H9 (cell line): Measurements from ENCODE around the gene TENM3. TPM values are rescaled to one million over a fixed set of nuclear protein-coding genes. Genes with fewer than 3 reads are reported as not detected.

Experiments
- DNase-seq: peaks from one replicate; pipeline ENCODE4 v3.0.0-alpha.2; 2017
- H2AFZ ChIP-seq: one replicate; pipeline ENCODE4 v1.6.1; 2013; ENCODE audit warnings: mild to moderate bottlenecking, low read length, control low read depth, moderate library complexity
- H2AK5ac ChIP-seq: 2 replicates; pipeline ENCODE4 v1.6.1; 2013; ENCODE audit warnings: low read length, control low read depth, mixed read lengths; ENCODE audit not compliant: insufficient read length
- H2BK120ac ChIP-seq: one replicate; pipeline ENCODE4 v1.6.1; 2013; ENCODE audit warnings: low read depth, mild to moderate bottlenecking, low read length, control low read depth, inconsistent platforms; ENCODE audit not compliant: poor library complexity, severe bottlenecking
- H2BK12ac ChIP-seq: 2 replicates; pipeline ENCODE4 v1.6.1; 2013; ENCODE audit warnings: low read length, control low read depth, mixed read lengths, low read depth; ENCODE audit not compliant: insufficient read length
- H2BK15ac ChIP-seq: 2 replicates; pipeline ENCODE4 v1.6.1; 2013; ENCODE audit warnings: low read depth, low read length, control low read depth
- H2BK20ac ChIP-seq: one replicate; pipeline ENCODE4 v1.6.1; 2013; ENCODE audit warnings: low read depth, mild to moderate bottlenecking, low read length, control low read depth, inconsistent platforms; ENCODE audit not compliant: poor library complexity, severe bottlenecking
- H2BK5ac ChIP-seq: 2 replicates; pipeline ENCODE4 v1.6.1; 2013; ENCODE audit warnings: low read length, control low read depth, mixed read lengths; ENCODE audit not compliant: insufficient read length
- H3K14ac ChIP-seq: 2 replicates; pipeline ENCODE4 v1.6.1; 2013; ENCODE audit warnings: low read length, control low read depth; ENCODE audit not compliant: insufficient read depth
- H3K18ac ChIP-seq: 2 replicates; pipeline ENCODE4 v1.6.1; 2013; ENCODE audit warnings: low read depth, mild to moderate bottlenecking, mixed read lengths, low read length, control low read depth; ENCODE audit not compliant: insufficient read length
- H3K23ac ChIP-seq: 2 replicates; pipeline ENCODE4 v1.6.1; 2013; ENCODE audit warnings: low read length, control low read depth, mixed read lengths, low read depth; ENCODE audit not compliant: insufficient read length
- H3K23me2 ChIP-seq: 2 replicates; pipeline ENCODE4 v1.6.1; 2013; ENCODE audit warnings: low read depth, mild to moderate bottlenecking, mixed read lengths, low read length, control low read depth; ENCODE audit not compliant: insufficient read length, poor library complexity, severe bottlenecking
- H3K27ac ChIP-seq: 2 replicates; pipeline ENCODE4 v1.5.1; 2013; ENCODE audit warnings: low read length, control low read depth, mixed read lengths, low read depth; ENCODE audit not compliant: insufficient read length
- H3K27me3 ChIP-seq: 2 replicates; pipeline ENCODE4 v1.6.1; 2013; ENCODE audit warnings: low read length, control low read depth, inconsistent platforms; ENCODE audit not compliant: insufficient read depth
- H3K4ac ChIP-seq: 2 replicates; pipeline ENCODE4 v1.6.1; 2013; ENCODE audit warnings: low read depth, mild to moderate bottlenecking, control low read depth, inconsistent platforms, low read length, moderate library complexity
- H3K4me1 ChIP-seq: 2 replicates; pipeline ENCODE4 v1.6.1; 2013; ENCODE audit warnings: low read length, control low read depth, inconsistent platforms; ENCODE audit not compliant: insufficient read depth
- H3K4me2 ChIP-seq: 2 replicates; pipeline ENCODE4 v1.6.1; 2013; ENCODE audit warnings: low read length, control low read depth, mixed read lengths; ENCODE audit not compliant: insufficient read length, insufficient read depth
- H3K56ac ChIP-seq: 2 replicates; pipeline ENCODE4 v1.6.1; 2013; ENCODE audit warnings: low read depth, mild to moderate bottlenecking, mixed read lengths, low read length, control low read depth; ENCODE audit not compliant: insufficient read length
- H3K79me1 ChIP-seq: 2 replicates; pipeline ENCODE4 v1.6.1; 2013; ENCODE audit warnings: low read depth, mild to moderate bottlenecking, moderate library complexity, low read length, control low read depth, inconsistent platforms; ENCODE audit not compliant: insufficient read depth, poor library complexity, severe bottlenecking
- H3K79me2 ChIP-seq: 2 replicates; pipeline ENCODE4 v1.6.1; 2013; ENCODE audit warnings: low read length, control low read depth, inconsistent platforms; ENCODE audit not compliant: insufficient read depth
- H3K9ac ChIP-seq: 2 replicates; pipeline ENCODE4 v1.6.1; 2013; ENCODE audit warnings: low read length, control low read depth, mixed read lengths; ENCODE audit not compliant: insufficient read length; ENCODE audit errors: extremely low read depth
- H3K9me3 ChIP-seq: one replicate; pipeline ENCODE4 v1.6.1; 2013; ENCODE audit warnings: low read depth, low read length, inconsistent platforms; ENCODE audit not compliant: control insufficient read depth
- H3T11ph ChIP-seq: one replicate; pipeline ENCODE4 v1.6.1; 2013; ENCODE audit warnings: mild to moderate bottlenecking, low read length, control low read depth, inconsistent platforms
- H4K20me1 ChIP-seq: one replicate; pipeline ENCODE4 v1.6.1; 2013; ENCODE audit not compliant: control insufficient read depth, insufficient read length, insufficient read depth
- H4K5ac ChIP-seq: 2 replicates; pipeline ENCODE4 v1.6.1; 2013; ENCODE audit warnings: low read depth, mild to moderate bottlenecking, mixed read lengths, low read length, control low read depth; ENCODE audit not compliant: insufficient read length
- H4K8ac ChIP-seq: replicated peaks from 2 replicates; pipeline ENCODE4 v1.6.1; 2013; ENCODE audit warnings: low read length, control low read depth, mixed read lengths, low read depth; ENCODE audit not compliant: insufficient read length
- H4K91ac ChIP-seq: 2 replicates; pipeline ENCODE4 v1.6.1; 2013; ENCODE audit warnings: low read depth, mild to moderate bottlenecking, moderate library complexity, mixed read lengths, low read length, control low read depth; ENCODE audit not compliant: insufficient read length
- H3K27ac Mint-ChIP-seq, 3 experiments: 2 replicates in 2 of 3; 3 replicates in 1 of 3; pipeline ENCODE4 v1.8.0; 2020 to 2021; ENCODE audit warnings: mixed read lengths in 3 of 3, mild to moderate bottlenecking in 1 of 3, moderate library complexity in 1 of 3
- H3K27me3 Mint-ChIP-seq: 2 replicates; pipeline ENCODE4 v1.8.0; 2021; ENCODE audit warnings: low read depth, mild to moderate bottlenecking, moderate library complexity, mixed read lengths
- H3K36me3 Mint-ChIP-seq, 3 experiments: 2 replicates in 2 of 3; 3 replicates in 1 of 3; pipeline ENCODE4 v1.8.0; 2020 to 2021; ENCODE audit warnings: low read depth in 3 of 3, mixed read lengths in 3 of 3; ENCODE audit not compliant: insufficient read depth in 1 of 3
- H3K4me1 Mint-ChIP-seq, 2 experiments: 2 replicates each; pipeline ENCODE4 v1.8.0; 2020; ENCODE audit warnings: mixed read lengths in 2 of 2
- H3K4me3 Mint-ChIP-seq, 2 experiments: 2 replicates in 1 of 2; 3 replicates in 1 of 2; pipeline ENCODE4 v1.8.0; 2020 to 2021; ENCODE audit warnings: mild to moderate bottlenecking in 2 of 2, mixed read lengths in 2 of 2, moderate library complexity in 1 of 2
- H3K9me3 Mint-ChIP-seq, 2 experiments: 2 replicates in 1 of 2; 3 replicates in 1 of 2; pipeline ENCODE4 v1.8.0; 2020; ENCODE audit warnings: mild to moderate bottlenecking in 2 of 2, mixed read lengths in 2 of 2, moderate library complexity in 1 of 2
- CTCF ChIP-seq: fragments of 200-600 bp; sonication (generic); conservative IDR thresholded peaks from 3 replicates; pipeline ENCODE4 v1.8.0; 2021; ENCODE audit warnings: antibody characterized with exemption, mild to moderate bottlenecking
- WGBS: extraction: QIAGEN DNeasy Blood & Tissue Kit; methylation state at CpG from one replicate; pipeline ENCODE4 v1.1.7; 2013; ENCODE audit warnings: missing lambda C conversion rate, low lambda C conversion rate, mixed read lengths; ENCODE audit not compliant: insufficient read length; ENCODE audit errors: extremely low coverage; 5-methylcytosine and 5-hydroxymethylcytosine counted together
- total RNA-seq: library from RNA; stranded (reverse); gene quantifications from 2 replicates; pipeline ENCODE4 v1.2.1, GENCODE V29; 2021

TENM3 gene
- total RNA-seq, 1 experiment from 2014 or later = 49.6 TPM

GRCh38 chr4:182593864-182594263 lies 350.7 kb downstream of the TENM3 start:
- H3K4me1 Mint-ChIP-seq = peaks cover 23 to 32% of the 10 kb centered on the region in 2 experiments
- H2BK120ac ChIP-seq = no peak overlapping the region
- peak overlapping the region; percentile 40 to 79 (median 74); a peak in 6 of 7 replicates for H3K27ac Mint-ChIP-seq

More at GRCh38 chr4:182593864-182594263, 350.7 kb downstream of the TENM3 start:
- Histone ChIP-seq H3K23ac (no peak overlapping the region), H3K9ac (no peak overlapping the region), H3K18ac (no peak overlapping the region), H3K4me1 (peaks cover 6% of the 10 kb centered on the region; the same call in 1 of the 2 replicates), H3K27ac (no peak overlapping the region), H4K91ac (no peak overlapping the region), H4K8ac (no peak overlapping the region), H3K79me2 (no peaks in the 10 kb centered on the region; the same call in 1 of the 2 replicates), H3T11ph (no peak overlapping the region), H2AFZ (no peak overlapping the region), H2BK12ac (no peak overlapping the region), H3K23me2 (no peaks in the 10 kb centered on the region), H3K9me3 (no peaks in the 10 kb centered on the region), H3K4ac (no peak overlapping the region), H2AK5ac (no peak overlapping the region), H3K14ac (no peak overlapping the region), H3K27me3 (no peaks in the 10 kb centered on the region), H4K20me1 (no peaks in the 10 kb centered on the region), H3K56ac (no peak overlapping the region), H2BK15ac (no peak overlapping the region), H2BK20ac (no peak overlapping the region), H3K4me2 (no peak overlapping the region), H3K79me1 (no peaks in the 10 kb centered on the region), H4K5ac (no peak overlapping the region), H2BK5ac (no peak overlapping the region)
- Mint-ChIP-seq H3K27me3 (no peaks in the 10 kb centered on the region), H3K36me3 (peaks cover 0 to 7% (median 4%) of the 10 kb centered on the region in 3 experiments; a peak in 5 of 7 replicates), H3K4me3 (peak overlapping the region in 1 of 2 experiments; percentile 5; a peak in 1 of 5 replicates), H3K9me3 (peaks cover 0 to 4% of the 10 kb centered on the region in 2 experiments; a peak in 2 of 5 replicates)
- TF ChIP-seq CTCF = no peak
- no peak for DNase-seq
- no CpG with 5 or more reads among the region's 1 CpG for WGBS
